ENCODE results near the gene HEATR9. TPM values are rescaled to one million over a fixed set of nuclear protein-coding genes. Genes with fewer than 3 reads are reported as not detected.

Gene HEATR9
- total RNA-seq, 2 donors from 2014 or later = not detected

GRCh38 chr17:35821308-35821707 lies 47.4 kb downstream of the HEATR9 start:
- ATAC-seq (no peak), DNase-seq (no peak)
- intact Hi-C loops (cut with DNase I, micrococcal nuclease) = no loop called here

- DNase-seq = no peak
- no peak for ATAC-seq
- intact Hi-C loops (cut with DNase I, micrococcal nuclease) = no loop called here
These were observed 49.2 kb downstream of the HEATR9 start for GRCh38 chr17:35819455-35819854.

GRCh38 chr17:35817196-35817595 lies 51.5 kb downstream of the HEATR9 start:
- intact Hi-C loops (cut with DNase I, micrococcal nuclease) = no loop called here
- DNase-seq (no peak), ATAC-seq (no peak)

GRCh38 chr17:35816723-35817122 lies 52.0 kb downstream of the HEATR9 start:
- DNase-seq (no peak), ATAC-seq (no peak)
- intact Hi-C loops (cut with DNase I, micrococcal nuclease) = no loop called here

- DNase-seq (no peak), ATAC-seq (no peak)
- intact Hi-C loops (cut with DNase I, micrococcal nuclease) = no loop called here
These were observed 56.2 kb downstream of the HEATR9 start for GRCh38 chr17:35812456-35812855.

- intact Hi-C loops (cut with DNase I, micrococcal nuclease) = no loop called here
- DNase-seq (no peak), ATAC-seq (no peak)
These were observed 56.9 kb downstream of the HEATR9 start for GRCh38 chr17:35811759-35812158.

- intact Hi-C loops (cut with DNase I, micrococcal nuclease) = loop anchor here in 1 of 2 donors (5.0 kb wide), 1 partner anchor 48 kb away; the partner anchor contains the start of gene C17orf50
- no peak for ATAC-seq
- peak in 1 of 2 donors; percentile 60 for DNase-seq
These were observed 58.7 kb downstream of the HEATR9 start for GRCh38 chr17:35809855-35810461.

- ATAC-seq (peak; percentile 90), DNase-seq (peak; percentile 95 to 98)
- intact Hi-C loops (cut with DNase I, micrococcal nuclease) = loop anchor here in 1 of 2 donors (5.0 kb wide), 1 partner anchor 47 kb away; the partner anchor contains the start of gene C17orf50
These were observed 59.5 kb downstream of the HEATR9 start, which contains the start of gene TAF15 for GRCh38 chr17:35808962-35809854. Gene TAF15 (plus strand): TSS chr17:35809484. CDS start chr17:35809570, 86 bp downstream.

- intact Hi-C loops (cut with DNase I, micrococcal nuclease) = loop anchor here in 1 of 2 donors (5.0 kb wide), 1 partner anchor 46 kb away; the partner anchor contains the start of gene C17orf50
- ATAC-seq (no peak), DNase-seq (no peak)
These were observed 60.3 kb downstream of the HEATR9 start for GRCh38 chr17:35808240-35808961.

- no peak for ATAC-seq
- intact Hi-C loops (cut with DNase I, micrococcal nuclease) = loop anchor here in 1 of 2 donors (5.0 kb wide), 1 partner anchor 45 kb away; the partner anchor contains the start of gene C17orf50
- no peak for DNase-seq
These were observed 61.1 kb downstream of the HEATR9 start for GRCh38 chr17:35807371-35808144.

Other genes starting within 250 kb of the HEATR9 start
- under 1 TPM in 1 of 2 donors, not detected in 1; 0.31 TPM for gene RASL10B, start 137.3 kb downstream of the HEATR9 start, total RNA-seq
- under 1 TPM in 1 of 2 donors, not detected in 1; 0.08 TPM for gene GAS2L2, start 115.7 kb downstream of the HEATR9 start, total RNA-seq
- not detected for gene C17orf50, start 108.0 kb downstream of the HEATR9 start, total RNA-seq
- gene MMP28, start 73.2 kb downstream of the HEATR9 start, total RNA-seq = 10 to 100 TPM; 62.7 to 83.0 TPM
- gene TAF15, start 59.4 kb downstream of the HEATR9 start, total RNA-seq = 100 to 1,000 TPM; 112 to 143 TPM
- gene CCL5, start 11.5 kb upstream of the HEATR9 start, total RNA-seq = 1 to 10 TPM; 4.4 to 8.3 TPM
- gene RDM1, start 61.9 kb upstream of the HEATR9 start, total RNA-seq = 1 to 10 TPM in 1 of 2 donors, under 1 TPM in 1; 0.36 to 2.1 TPM
- gene LYZL6, start 74.8 kb upstream of the HEATR9 start, total RNA-seq = not detected
- gene CCL16, start 112.6 kb upstream of the HEATR9 start, total RNA-seq = under 1 TPM in 1 of 2 donors, not detected in 1; 0.25 TPM
- gene CCL14, start 117.8 kb upstream of the HEATR9 start, total RNA-seq = 1 to 10 TPM; 2.3 to 4.3 TPM
- 10 to 100 TPM; 79.8 to 81.3 TPM for gene CCL15, start 132.7 kb upstream of the HEATR9 start, total RNA-seq
- gene CCL23, start 149.1 kb upstream of the HEATR9 start, total RNA-seq = 1 to 10 TPM in 1 of 2 donors, not detected in 1; 3.7 TPM
- gene CCL18, start 195.4 kb upstream of the HEATR9 start, total RNA-seq = 1 to 10 TPM in 1 of 2 donors, under 1 TPM in 1; 0.85 to 1.2 TPM
- gene CCL3, start 221.3 kb upstream of the HEATR9 start, total RNA-seq = 1 to 10 TPM; 2.0 to 4.2 TPM
- gene CCL4, start 234.9 kb upstream of the HEATR9 start, total RNA-seq = 1 to 10 TPM; 2.2 to 4.5 TPM